SK-N-SH (cell line): Measurements from ENCODE around the gene ALG11. TPM values are rescaled to one million over a fixed set of nuclear protein-coding genes. Genes with fewer than 3 reads are reported as not detected.

Experiments
- CTCF ChIA-PET: fragments of 300-600, 350-600 bp; formaldehyde crosslinking; extraction: SDS; loops from one replicate; lab custom pipeline; 2021; lab: Yijun Ruan, JAX
- POLR2A ChIA-PET: fragments of 350-600 bp; sonication (Branson Sonifier 250); formaldehyde crosslinking; extraction: SDS; loops from one replicate; lab custom pipeline; 2020; ENCODE audit warnings: antibody characterized with exemption, inconsistent platforms; lab: Yijun Ruan, JAX
- DNase-seq: peaks from one replicate; pipeline ENCODE4 v3.0.0; 2012
- H2AFZ ChIP-seq: fragments of 200-600 bp; sonication (generic); 2 replicates; pipeline ENCODE4 v1.8.1; 2016; ENCODE audit warnings: antibody characterized with exemption, mild to moderate bottlenecking, low read depth
- H3F3A ChIP-seq: fragments of 200-600 bp; sonication (generic); replicated peaks from 2 replicates; pipeline ENCODE3; 2016; ENCODE audit warnings: antibody characterized with exemption, mild to moderate bottlenecking; ENCODE audit not compliant: insufficient read depth
- H3K27ac ChIP-seq, 2 experiments: fragments of 200-500 bp in 1 of 2; fragments of 200-600 bp in 1 of 2; sonication (Bioruptor generic) in 1 of 2; sonication (generic), shearing (Covaris generic) in 1 of 2; 2 replicates each; pipeline versions ENCODE4 v1.5.1 to v1.6.1; 2014 to 2016; ENCODE audit warnings: low read depth in 2 of 2, inconsistent platforms in 1 of 2, low read length in 1 of 2, mild to moderate bottlenecking in 1 of 2, mixed read lengths in 1 of 2
- H3K27me3 ChIP-seq: fragments of 200-600 bp; sonication (generic), shearing (Covaris generic); 2 replicates; pipeline ENCODE4 v1.6.1; 2016; ENCODE audit warnings: mixed run types; ENCODE audit not compliant: insufficient read depth
- H3K36me3 ChIP-seq, 2 experiments: fragments of 200-500 bp in 1 of 2; fragments of 200-600 bp in 1 of 2; sonication (Bioruptor generic) in 1 of 2; sonication (generic) in 1 of 2; replicated peaks in 1 of 2; 2 replicates each; pipeline versions ENCODE3 to v1.5.1; 2014 to 2016; ENCODE audit warnings: low read length in 1 of 2, mild to moderate bottlenecking in 1 of 2; ENCODE audit not compliant: insufficient read depth in 2 of 2, control insufficient read depth in 1 of 2
- H3K4me1 ChIP-seq, 2 experiments: fragments of 200-500 bp in 1 of 2; fragments of 200-600 bp in 1 of 2; sonication (Bioruptor generic) in 1 of 2; sonication (generic), shearing (Covaris generic) in 1 of 2; 2 replicates each; pipeline versions ENCODE4 v1.5.1 to v1.6.1; 2014 to 2016; ENCODE audit warnings: low read depth in 1 of 2, low read length in 1 of 2, mixed run types in 1 of 2; ENCODE audit not compliant: insufficient read depth in 2 of 2, control insufficient read depth in 1 of 2
- H3K4me2 ChIP-seq: fragments of 200-600 bp; sonication (generic), shearing (Covaris generic); 2 replicates; pipeline ENCODE4 v1.6.1; 2017; ENCODE audit warnings: mixed run types
- H3K4me3 ChIP-seq, 2 experiments: fragments of 200-500 bp in 1 of 2; fragments of 200-600 bp in 1 of 2; sonication (Bioruptor generic) in 1 of 2; sonication (generic), shearing (Covaris generic) in 1 of 2; 2 replicates each; pipeline versions ENCODE4 v1.5.1 to v1.8.1; 2014 to 2016; ENCODE audit warnings: low read depth in 2 of 2, inconsistent platforms in 1 of 2, low read length in 1 of 2, mild to moderate bottlenecking in 1 of 2, mixed read lengths in 1 of 2, moderate library complexity in 1 of 2
- H3K79me2 ChIP-seq: fragments of 200-600 bp; sonication (generic); 2 replicates; pipeline ENCODE4 v1.8.1; 2017; ENCODE audit warnings: mild to moderate bottlenecking; ENCODE audit not compliant: insufficient read depth
- H3K9ac ChIP-seq: fragments of 200-600 bp; sonication (generic); 2 replicates; pipeline ENCODE4 v1.6.1; 2017; ENCODE audit warnings: mixed run types
- H3K9me2 ChIP-seq: fragments of 200-600 bp; sonication (generic); 2 replicates; pipeline ENCODE4 v1.6.1; 2017; ENCODE audit warnings: mixed run types
- H3K9me3 ChIP-seq: fragments of 200-600 bp; sonication (generic); 2 replicates; pipeline ENCODE4 v1.6.1; 2017; ENCODE audit warnings: mixed run types, mild to moderate bottlenecking, moderate library complexity
- H4K20me1 ChIP-seq: fragments of 200-600 bp; sonication (generic); 2 replicates; pipeline ENCODE4 v1.6.1; 2017; ENCODE audit warnings: mild to moderate bottlenecking, mixed run types; ENCODE audit not compliant: insufficient read depth
- CHD2 ChIP-seq: fragments of 150-350 bp; IDR thresholded peaks from 2 replicates; pipeline ENCODE4 v1.6.1; 2018; ENCODE audit warnings: low read length; ENCODE audit not compliant: partially characterized antibody
- CTCF ChIP-seq: fragments of 200-600 bp; sonication (generic); IDR thresholded peaks from 2 replicates; pipeline ENCODE4 v1.6.1; 2017; ENCODE audit warnings: antibody characterized with exemption, mild to moderate bottlenecking, moderate library complexity
- ELF1 ChIP-seq: IDR thresholded peaks from 2 replicates; pipeline ENCODE4 v1.4.0; 2012
- EZH2phosphoT487 ChIP-seq: fragments of 200-600 bp; sonication (generic); IDR thresholded peaks from 2 replicates; pipeline ENCODE4 v1.6.1; 2017; ENCODE audit warnings: low read depth, mixed run types, mild to moderate bottlenecking, antibody characterized with exemption, moderate library complexity, borderline replicate concordance
- FOSL2 ChIP-seq: IDR thresholded peaks from 2 replicates; pipeline ENCODE4 v1.4.0; 2012; ENCODE audit warnings: low read depth, mild to moderate bottlenecking, moderate library complexity, borderline replicate concordance
- FOXJ3 ChIP-seq: sonication (generic); formaldehyde crosslinking; IDR thresholded peaks from 2 replicates; pipeline ENCODE4 v1.5.1; 2020; ENCODE audit warnings: mild to moderate bottlenecking, missing genetic modification reagents
- FOXM1 ChIP-seq: IDR thresholded peaks from 2 replicates; pipeline ENCODE4 v1.4.0; 2012; ENCODE audit warnings: low read depth, mild to moderate bottlenecking
- GABPA ChIP-seq: IDR thresholded peaks from 2 replicates; pipeline ENCODE4 v1.4.0; 2012; ENCODE audit warnings: low read depth, mild to moderate bottlenecking
- GATA2 ChIP-seq: sonication (generic); formaldehyde crosslinking; IDR thresholded peaks from 2 replicates; pipeline ENCODE4 v1.5.0; 2020; ENCODE audit warnings: mild to moderate bottlenecking, missing genetic modification reagents
- MXI1 ChIP-seq: IDR thresholded peaks from 2 replicates; pipeline ENCODE4 v1.6.1; 2012; ENCODE audit warnings: mild to moderate bottlenecking, low read depth, low read length, improper control_type of control experiment
- NRF1 ChIP-seq: IDR thresholded peaks from 2 replicates; pipeline ENCODE4 v1.6.1; 2012; ENCODE audit warnings: low read depth, mild to moderate bottlenecking, low read length
- RAD21 ChIP-seq: IDR thresholded peaks from 2 replicates; pipeline ENCODE4 v1.6.1; 2012; ENCODE audit warnings: mild to moderate bottlenecking, low read length
- RCOR1 ChIP-seq: fragments of 150-350 bp; IDR thresholded peaks from 2 replicates; pipeline ENCODE4 v1.6.1; 2017; ENCODE audit warnings: antibody characterized with exemption, low read length
- REST ChIP-seq: IDR thresholded peaks from 2 replicates; pipeline ENCODE4 v1.6.1; 2012; ENCODE audit warnings: mild to moderate bottlenecking, low read depth, low read length, moderate library complexity
- RFX5 ChIP-seq: IDR thresholded peaks from 2 replicates; pipeline ENCODE4 v1.6.1; 2012; ENCODE audit warnings: mild to moderate bottlenecking, improper control_type of control experiment, low read length
- RXRA ChIP-seq: IDR thresholded peaks from 2 replicates; pipeline ENCODE4 v1.4.0; 2012; ENCODE audit warnings: low read depth, mild to moderate bottlenecking, borderline replicate concordance
- SMC3 ChIP-seq: IDR thresholded peaks from 2 replicates; pipeline ENCODE4 v1.6.1; 2012; ENCODE audit warnings: low read depth, low read length, improper control_type of control experiment
- TAF1 ChIP-seq: IDR thresholded peaks from 2 replicates; pipeline ENCODE4 v1.6.1; 2012; ENCODE audit warnings: low read depth, mild to moderate bottlenecking, low read length, moderate library complexity, borderline replicate concordance
- USF1 ChIP-seq: IDR thresholded peaks from 2 replicates; pipeline ENCODE4 v1.4.0; 2012; ENCODE audit warnings: low read depth, borderline replicate concordance
- WGBS: methylation state at CpG from one replicate; pipeline ENCODE4 v1.1.6; 2017; ENCODE audit warnings: low lambda C conversion rate; 5-methylcytosine and 5-hydroxymethylcytosine counted together
- polyA plus RNA-seq, 3 experiments: library from polyadenylated mRNA; depleted of rRNA; stranded (reverse); fragments of >200 nt; gene quantifications; 2 replicates each; pipeline ENCODE4 v1.2.3, GENCODE V29; 2012
- TF ChIP-seq, protein P1 (sequence below): IDR thresholded peaks from 2 replicates; pipeline ENCODE4 v1.4.0; 2012; ENCODE audit warnings: low read depth, borderline replicate concordance
- TF ChIP-seq, protein P2 (sequence below): IDR thresholded peaks from 2 replicates; pipeline ENCODE4 v1.4.0; 2012; ENCODE audit warnings: low read depth

The ALG11 gene, protein sequence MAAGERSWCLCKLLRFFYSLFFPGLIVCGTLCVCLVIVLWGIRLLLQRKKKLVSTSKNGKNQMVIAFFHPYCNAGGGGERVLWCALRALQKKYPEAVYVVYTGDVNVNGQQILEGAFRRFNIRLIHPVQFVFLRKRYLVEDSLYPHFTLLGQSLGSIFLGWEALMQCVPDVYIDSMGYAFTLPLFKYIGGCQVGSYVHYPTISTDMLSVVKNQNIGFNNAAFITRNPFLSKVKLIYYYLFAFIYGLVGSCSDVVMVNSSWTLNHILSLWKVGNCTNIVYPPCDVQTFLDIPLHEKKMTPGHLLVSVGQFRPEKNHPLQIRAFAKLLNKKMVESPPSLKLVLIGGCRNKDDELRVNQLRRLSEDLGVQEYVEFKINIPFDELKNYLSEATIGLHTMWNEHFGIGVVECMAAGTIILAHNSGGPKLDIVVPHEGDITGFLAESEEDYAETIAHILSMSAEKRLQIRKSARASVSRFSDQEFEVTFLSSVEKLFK
- polyA plus RNA-seq (2012; rRNA removed) = 5.0 and 8.6 TPM in 2 replicates
- 7.6 and 9.2 TPM in 2 replicates for polyA plus RNA-seq (2012; cell fraction: cytosol; rRNA removed)
- polyA plus RNA-seq (2012; cell fraction: nucleus; rRNA removed) = 3.1 and 7.4 TPM in 2 replicates

GRCh38 chr13:52011632-52012511, at the start of gene ALG11:
TSS of gene ALG11 (plus strand) at chr13:52012398. CDS start at chr13:52012419, 21 bp downstream.
- Histone ChIP-seq H3K4me3 (peak within 1 kb of the TSS; percentile 98), H3K9me3 (no peaks in the 10 kb centered on the region), H3K27me3 (no peaks in the 10 kb centered on the region), H4K20me1 (no peaks in the 10 kb centered on the region), H3K4me2 (peak within 1 kb of the TSS; percentile 98), H2AFZ (peak within 1 kb of the TSS; percentile 98), H3K36me3 (peaks cover 0 to 16% of the 10 kb centered on the region in 2 experiments), H3F3A (no peaks in the 10 kb centered on the region), H3K9ac (peak within 1 kb of the TSS; percentile 91), H3K9me2 (no peaks in the 10 kb centered on the region), H3K79me2 (peaks cover 54% of the 10 kb centered on the region), H3K4me1 (peaks cover 7 to 12% of the 10 kb centered on the region in 2 experiments; a peak in 3 of 4 replicates), H3K27ac (peak within 1 kb of the TSS; percentile 67 to 72)
- POLR2A ChIA-PET = interaction anchor here (1.5 kb wide), 1 partner anchor 182 kb away, joined by 4 read pairs; no protein-coding TSS in a partner anchor
- peak; percentile 98 for DNase-seq
- WGBS = 1% methylated on average over 34 of the region's 82 CpGs
- CTCF ChIA-PET = interaction anchor here (1.1 to 1.8 kb wide), 4 partner anchors 8 to 439 kb away, joined by 3 to 6 read pairs (median 4); no protein-coding TSS in a partner anchor
- no peak for TF ChIP-seq FOXJ3 (CRISPR knock-in tag)
- no peak for TF ChIP-seq FOXM1
- TF ChIP-seq REST = no peak
- TF ChIP-seq, protein P1, sequence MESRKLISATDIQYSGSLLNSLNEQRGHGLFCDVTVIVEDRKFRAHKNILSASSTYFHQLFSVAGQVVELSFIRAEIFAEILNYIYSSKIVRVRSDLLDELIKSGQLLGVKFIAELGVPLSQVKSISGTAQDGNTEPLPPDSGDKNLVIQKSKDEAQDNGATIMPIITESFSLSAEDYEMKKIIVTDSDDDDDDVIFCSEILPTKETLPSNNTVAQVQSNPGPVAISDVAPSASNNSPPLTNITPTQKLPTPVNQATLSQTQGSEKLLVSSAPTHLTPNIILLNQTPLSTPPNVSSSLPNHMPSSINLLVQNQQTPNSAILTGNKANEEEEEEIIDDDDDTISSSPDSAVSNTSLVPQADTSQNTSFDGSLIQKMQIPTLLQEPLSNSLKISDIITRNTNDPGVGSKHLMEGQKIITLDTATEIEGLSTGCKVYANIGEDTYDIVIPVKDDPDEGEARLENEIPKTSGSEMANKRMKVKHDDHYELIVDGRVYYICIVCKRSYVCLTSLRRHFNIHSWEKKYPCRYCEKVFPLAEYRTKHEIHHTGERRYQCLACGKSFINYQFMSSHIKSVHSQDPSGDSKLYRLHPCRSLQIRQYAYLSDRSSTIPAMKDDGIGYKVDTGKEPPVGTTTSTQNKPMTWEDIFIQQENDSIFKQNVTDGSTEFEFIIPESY = no peak
- no peak for TF ChIP-seq RAD21
- TF ChIP-seq EZH2phosphoT487 = no peak
- peak; percentile 82 for TF ChIP-seq GABPA
- TF ChIP-seq FOSL2 = no peak
- peak; percentile 75; the same call in 1 of the 2 replicates for TF ChIP-seq TAF1
- TF ChIP-seq USF1 = 0 out of 2 replicates have a peak, but pooled peaks have one; percentile 5
- no peak for TF ChIP-seq SMC3
- peak; percentile 60; the same call in 1 of the 2 replicates for TF ChIP-seq MXI1
- no peak for TF ChIP-seq GATA2 (CRISPR knock-in tag)
- TF ChIP-seq CTCF = no peak
- TF ChIP-seq ELF1 = no peak
- TF ChIP-seq RCOR1 = no peak
- no peak; the same call in 1 of the 2 replicates for TF ChIP-seq RFX5
- peak; percentile 94 for TF ChIP-seq CHD2
- TF ChIP-seq NRF1 = peak; percentile 38
- TF ChIP-seq RXRA = no peak
- TF ChIP-seq, protein P2, sequence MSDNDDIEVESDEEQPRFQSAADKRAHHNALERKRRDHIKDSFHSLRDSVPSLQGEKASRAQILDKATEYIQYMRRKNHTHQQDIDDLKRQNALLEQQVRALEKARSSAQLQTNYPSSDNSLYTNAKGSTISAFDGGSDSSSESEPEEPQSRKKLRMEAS = peak; percentile 33; the same call in 1 of the 2 replicates
